NCI-H1092 treated with DMSO at 0.1 percent for 48 hours (cell line): ENCODE data around the gene EFCAB6.

Experiments used
- DNase-seq: peaks from one replicate; lab custom pipeline; 2025; lab: John Stamatoyannopoulos, UW

EFCAB6 gene

GRCh38 chr22:43571181-43571580 lies 240.9 kb downstream of the EFCAB6 start:
- no peak for DNase-seq

- DNase-seq: no peak
Measured at GRCh38 chr22:43570531-43571165, 241.5 kb downstream of the EFCAB6 start.

GRCh38 chr22:43569111-43569510 lies 243.0 kb downstream of the EFCAB6 start:
- DNase-seq: no peak

GRCh38 chr22:43567691-43568324 lies 244.3 kb downstream of the EFCAB6 start:
- DNase-seq: no peak

GRCh38 chr22:43566561-43567332 lies 245.4 kb downstream of the EFCAB6 start:
- no peak for DNase-seq

GRCh38 chr22:43566021-43566420 lies 246.1 kb downstream of the EFCAB6 start:
- DNase-seq: no peak

GRCh38 chr22:43564859-43565258 lies 247.2 kb downstream of the EFCAB6 start:
- no peak for DNase-seq

- no peak for DNase-seq
Measured at GRCh38 chr22:43563571-43563970, 248.5 kb downstream of the EFCAB6 start.

- no peak for DNase-seq
Measured at GRCh38 chr22:43562843-43563242, 249.3 kb downstream of the EFCAB6 start.

GRCh38 chr22:43561415-43562178 lies 250.5 kb downstream of the EFCAB6 start:
- DNase-seq: no peak

GRCh38 chr22:43560651-43561050 lies 251.5 kb downstream of the EFCAB6 start:
- DNase-seq: no peak

GRCh38 chr22:43555561-43556515 lies 256.3 kb downstream of the EFCAB6 start:
- no peak for DNase-seq

- no peak for DNase-seq
Measured at GRCh38 chr22:43554694-43555365, 257.3 kb downstream of the EFCAB6 start.

- no peak for DNase-seq
Measured at GRCh38 chr22:43554259-43554636, 257.9 kb downstream of the EFCAB6 start.

GRCh38 chr22:43553451-43554258 lies 258.4 kb downstream of the EFCAB6 start:
- DNase-seq: no peak

- no peak for DNase-seq
Measured at GRCh38 chr22:43550672-43551071, 261.4 kb downstream of the EFCAB6 start.

GRCh38 chr22:43550024-43550620 lies 262.0 kb downstream of the EFCAB6 start:
- no peak for DNase-seq

- DNase-seq: no peak
Measured at GRCh38 chr22:43546186-43546585, 265.9 kb downstream of the EFCAB6 start.

GRCh38 chr22:43544289-43544673 lies 267.8 kb downstream of the EFCAB6 start:
- no peak for DNase-seq
